Activated naive CD4-positive, alpha-beta T cell treated with anti-CD3 and anti-CD28 coated beads for 36 hours (primary cell): ENCODE data around the gene PPP2CA. TPM values are rescaled to one million over a fixed set of nuclear protein-coding genes. Genes with fewer than 3 reads are reported as not detected.
A peak's percentile ranks its signal among the peaks of the same experiment; 100 is the strongest.
"Not testable (repeated sequence)": the region's sequence is repeated elsewhere in the genome, so short reads cannot be mapped to it uniquely, and the experiment has no call there.

ENCODE experiments used
- CTCF ChIA-PET: fragments of 350-600 bp; sonication (Branson Sonifier 250); formaldehyde crosslinking; loops from one replicate; lab custom pipeline; 2021; ENCODE audit warnings: antibody characterized with exemption; lab: Charles Lee
- DNase-seq: peaks from one replicate; pipeline ENCODE4 v3.0.0-alpha.2; 2020
- H3K27ac Mint-ChIP-seq: one replicate; pipeline ENCODE4 v1.8.0; 2021; ENCODE audit warnings: mild to moderate bottlenecking, mixed read lengths
- H3K27me3 Mint-ChIP-seq: one replicate; pipeline ENCODE4 v1.8.0; 2021; ENCODE audit warnings: low read depth, mixed read lengths
- H3K36me3 Mint-ChIP-seq: one replicate; pipeline ENCODE4 v1.8.0; 2021; ENCODE audit warnings: low read depth, mixed read lengths
- H3K4me1 Mint-ChIP-seq: one replicate; pipeline ENCODE4 v1.8.0; 2021; ENCODE audit warnings: low read depth, mixed read lengths
- H3K4me3 Mint-ChIP-seq: one replicate; pipeline ENCODE4 v1.8.0; 2021; ENCODE audit warnings: mild to moderate bottlenecking, moderate library complexity, mixed read lengths
- H3K9me3 Mint-ChIP-seq: one replicate; pipeline ENCODE4 v1.8.0; 2021; ENCODE audit warnings: mixed read lengths
- intact Hi-C: fragments of 100-400 bp; cut with micrococcal nuclease; formaldehyde crosslinking; loops from one replicate; pipeline ENCODE4 v1.15.1; 2023
- total RNA-seq, 2 experiments: library from RNA; stranded (reverse); gene quantifications; one replicate each; pipeline ENCODE4 v1.2.3, GENCODE V29; 2021

Gene PPP2CA
- total RNA-seq, 2 experiments from 2014 or later: 132 to 135 TPM

GRCh38 chr5:134152173-134152832 is 73.6 kb downstream of the PPP2CA start:
- intact Hi-C loops, H3K27me3 Mint-ChIP-seq, DNase-seq, H3K4me3 Mint-ChIP-seq, H3K9me3 Mint-ChIP-seq: not testable (repeated sequence)
- Mint-ChIP-seq H3K4me1 (peaks cover 67% of the 10 kb centered on the region), H3K27ac (peak overlapping the region; percentile 80), H3K36me3 (peaks cover 45% of the 10 kb centered on the region)
- CTCF ChIA-PET: interaction anchor here (0.8 to 25.6 kb wide), 9 partner anchors 8 to 126 kb away, joined by 3 to 593 read pairs (median 7); no protein-coding TSS in a partner anchor

- Mint-ChIP-seq H3K27me3 (no peaks in the 10 kb centered on the region), H3K27ac (peak overlapping the region; percentile 60), H3K36me3 (peaks cover 47% of the 10 kb centered on the region), H3K9me3 (no peaks in the 10 kb centered on the region), H3K4me1 (peaks cover 68% of the 10 kb centered on the region), H3K4me3 (no peak overlapping the region)
- intact Hi-C loops: no loop called here
- CTCF ChIA-PET: interaction anchor here (1.1 to 25.6 kb wide), 5 partner anchors 9 to 110 kb away, joined by 3 to 593 read pairs (median 40); partner anchors contain the start of gene TCF7
- DNase-seq: no peak
These were observed 74.2 kb downstream of the PPP2CA start for GRCh38 chr5:134151723-134152122.

GRCh38 chr5:134149571-134150303 is 76.1 kb downstream of the PPP2CA start:
- Mint-ChIP-seq H3K36me3 (peaks cover 53% of the 10 kb centered on the region), H3K4me3 (no peak overlapping the region), H3K27me3 (no peaks in the 10 kb centered on the region), H3K4me1 (peaks cover 64% of the 10 kb centered on the region), H3K27ac (peak overlapping the region; percentile 86), H3K9me3 (no peaks in the 10 kb centered on the region)
- CTCF ChIA-PET: interaction anchor here (0.6 to 25.6 kb wide), 7 partner anchors 10 to 755 kb away, joined by 3 to 593 read pairs (median 3); partner anchors contain the start of genes PCBD2 and TCF7
- DNase-seq: peak; percentile 22
- intact Hi-C loops: no loop called here

GRCh38 chr5:134148986-134149539 is 76.8 kb downstream of the PPP2CA start:
- Mint-ChIP-seq H3K36me3 (peaks cover 56% of the 10 kb centered on the region), H3K27me3 (no peaks in the 10 kb centered on the region), H3K4me1 (peaks cover 63% of the 10 kb centered on the region), H3K27ac (peak overlapping the region; percentile 86), H3K9me3 (no peaks in the 10 kb centered on the region), H3K4me3 (no peak overlapping the region)
- intact Hi-C loops: no loop called here
- DNase-seq: no peak
- CTCF ChIA-PET: interaction anchor here (0.6 to 25.6 kb wide), 8 partner anchors 9 to 756 kb away, joined by 3 to 593 read pairs (median 3); partner anchors contain the start of genes PCBD2 and TCF7

- Mint-ChIP-seq H3K27ac (peak overlapping the region; percentile 48), H3K27me3 (no peaks in the 10 kb centered on the region), H3K9me3 (no peaks in the 10 kb centered on the region), H3K4me1 (peaks cover 56% of the 10 kb centered on the region), H3K36me3 (peaks cover 60% of the 10 kb centered on the region), H3K4me3 (no peak overlapping the region)
- no peak for DNase-seq
- intact Hi-C loops: no loop called here
- CTCF ChIA-PET: interaction anchor here (0.6 to 25.6 kb wide), 7 partner anchors 8 to 150 kb away, joined by 3 to 593 read pairs (median 6); partner anchors contain the start of gene TCF7
These were observed 77.6 kb downstream of the PPP2CA start for GRCh38 chr5:134148316-134148715.

- Mint-ChIP-seq H3K4me3 (no peak overlapping the region), H3K9me3 (no peaks in the 10 kb centered on the region), H3K4me1 (peaks cover 44% of the 10 kb centered on the region), H3K36me3 (peaks cover 59% of the 10 kb centered on the region), H3K27me3 (no peaks in the 10 kb centered on the region), H3K27ac (peak overlapping the region; percentile 87)
- CTCF ChIA-PET: interaction anchor here (0.6 to 25.6 kb wide), 16 partner anchors 8 to 105 kb away, joined by 3 to 593 read pairs (median 5); partner anchors contain the start of gene TCF7
- no peak for DNase-seq
- intact Hi-C loops: loop anchor here (1.0 kb wide), 1 partner anchor 108 kb away; no protein-coding TSS in a partner anchor
These were observed 79.0 kb downstream of the PPP2CA start for GRCh38 chr5:134146651-134147518.

GRCh38 chr5:134145779-134146581 is 79.9 kb downstream of the PPP2CA start:
- Mint-ChIP-seq H3K27ac (peak overlapping the region; percentile 79), H3K4me3 (no peak overlapping the region), H3K9me3 (no peaks in the 10 kb centered on the region), H3K4me1 (peaks cover 42% of the 10 kb centered on the region), H3K27me3 (no peaks in the 10 kb centered on the region), H3K36me3 (peaks cover 63% of the 10 kb centered on the region)
- intact Hi-C loops: loop anchor here (1.0 kb wide), 1 partner anchor 107 kb away; no protein-coding TSS in a partner anchor
- CTCF ChIA-PET: interaction anchor here (0.5 to 25.6 kb wide), 22 partner anchors 7 to 523 kb away, joined by 3 to 593 read pairs (median 5); partner anchors contain the start of gene TCF7
- DNase-seq: peak; percentile 93

- DNase-seq: no peak
- CTCF ChIA-PET: interaction anchor here (0.8 to 25.6 kb wide), 12 partner anchors 8 to 144 kb away, joined by 3 to 593 read pairs (median 5); partner anchors contain the start of gene TCF7
- Mint-ChIP-seq H3K9me3 (no peaks in the 10 kb centered on the region), H3K4me3 (no peak overlapping the region), H3K27ac (peak overlapping the region; percentile 79), H3K27me3 (no peaks in the 10 kb centered on the region), H3K4me1 (peaks cover 42% of the 10 kb centered on the region), H3K36me3 (peaks cover 66% of the 10 kb centered on the region)
- intact Hi-C loops: no loop called here
These were observed 80.7 kb downstream of the PPP2CA start for GRCh38 chr5:134145041-134145757.
